Stimulated activated CD4-positive, alpha-beta T cell treated with anti-CD3 and anti-CD28 coated beads, Interleukin-12 subunit alpha, Interleukin-12 subunit beta, amount 100 ng/mL, for 24 hours (primary cell): ENCODE measurements around the gene AMIGO1.

ENCODE experiments used
- DNase-seq, 2 experiments: peaks; one replicate each; pipeline ENCODE4 v3.0.0-alpha.2; 2020; ENCODE audit warnings: low read depth in 2 of 2

AMIGO1 gene

DNA sequence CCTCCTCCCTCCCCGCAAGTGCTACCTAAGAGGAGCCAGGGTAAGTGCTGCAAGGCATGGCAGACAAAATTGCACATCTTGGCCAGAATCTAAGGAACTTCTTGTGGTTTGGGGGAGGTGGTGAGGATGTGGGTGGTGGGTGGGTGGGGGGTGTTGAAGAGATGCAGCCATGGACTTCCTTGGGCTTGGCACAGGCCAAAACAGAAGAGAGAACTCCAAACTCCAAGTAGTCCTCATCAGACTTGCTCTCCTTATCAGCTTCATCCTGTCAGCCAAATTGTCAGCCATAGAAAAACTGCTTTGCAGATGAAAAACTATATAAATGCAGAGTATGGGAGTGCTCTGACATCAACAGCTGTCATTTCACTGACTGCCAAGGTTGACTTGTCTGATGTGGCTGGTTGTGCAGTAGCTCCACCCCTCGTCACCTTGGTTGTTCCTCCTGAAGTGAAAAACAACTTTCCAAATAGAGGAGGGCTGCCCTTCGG is 7.1 kb downstream of the AMIGO1 start:
- no peak for DNase-seq

DNA sequence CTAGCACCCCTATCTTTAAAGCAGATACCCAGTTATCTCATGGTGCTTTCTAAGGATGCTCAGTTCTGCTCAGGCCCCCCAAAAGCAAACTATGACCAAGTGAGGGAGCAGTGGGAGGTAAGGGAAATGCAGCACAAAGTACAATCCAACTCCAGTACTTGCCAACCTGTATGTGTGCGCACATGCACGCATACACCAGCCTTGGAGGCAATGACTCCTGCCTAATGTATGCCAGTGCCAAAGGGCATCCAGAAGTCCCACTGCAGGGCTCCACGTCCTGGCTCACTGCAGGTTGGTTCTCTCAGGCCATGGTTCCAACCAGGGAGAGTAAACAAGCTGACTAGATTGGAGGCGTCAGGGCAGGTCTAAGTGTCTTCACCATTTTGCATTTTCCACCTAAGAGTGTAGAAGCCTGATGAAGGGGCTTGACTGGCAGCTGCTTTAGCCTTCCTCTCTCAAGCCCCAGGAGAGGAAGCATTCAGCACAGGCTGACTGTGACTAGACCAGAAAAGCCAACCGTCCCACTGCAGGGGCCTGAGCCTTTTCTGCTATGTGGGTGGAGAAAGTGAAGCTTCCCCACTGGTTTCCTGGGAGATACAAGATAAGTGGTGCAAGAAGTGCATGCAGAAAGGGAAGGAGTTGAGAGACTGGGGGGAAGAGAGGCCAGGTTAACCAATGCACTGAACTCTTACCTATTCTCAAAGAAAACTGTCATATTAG is 7.7 kb downstream of the AMIGO1 start:
- DNase-seq, result no peak

DNA sequence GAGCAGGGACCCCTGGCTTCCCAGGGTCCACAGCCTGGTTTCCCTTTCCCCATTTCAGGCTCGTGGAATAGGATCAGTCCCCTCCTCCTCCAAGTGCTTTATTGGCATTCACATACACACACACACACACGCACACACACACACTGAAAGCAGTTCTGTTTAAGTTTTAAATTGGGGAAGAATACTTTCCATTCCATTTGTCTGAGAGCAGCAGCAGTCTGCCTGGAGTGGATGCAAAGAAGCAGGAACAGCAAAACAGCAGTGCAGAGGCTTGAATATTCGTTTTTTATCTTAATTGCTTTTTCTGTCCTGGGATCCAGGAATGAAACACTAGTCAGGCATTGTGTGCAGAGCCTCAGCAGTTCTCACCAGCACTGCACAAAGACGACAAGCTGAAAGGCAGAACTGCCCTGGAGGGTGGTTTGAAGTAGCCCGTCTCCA is 8.6 kb downstream of the AMIGO1 start:
- no peak for DNase-seq

DNA sequence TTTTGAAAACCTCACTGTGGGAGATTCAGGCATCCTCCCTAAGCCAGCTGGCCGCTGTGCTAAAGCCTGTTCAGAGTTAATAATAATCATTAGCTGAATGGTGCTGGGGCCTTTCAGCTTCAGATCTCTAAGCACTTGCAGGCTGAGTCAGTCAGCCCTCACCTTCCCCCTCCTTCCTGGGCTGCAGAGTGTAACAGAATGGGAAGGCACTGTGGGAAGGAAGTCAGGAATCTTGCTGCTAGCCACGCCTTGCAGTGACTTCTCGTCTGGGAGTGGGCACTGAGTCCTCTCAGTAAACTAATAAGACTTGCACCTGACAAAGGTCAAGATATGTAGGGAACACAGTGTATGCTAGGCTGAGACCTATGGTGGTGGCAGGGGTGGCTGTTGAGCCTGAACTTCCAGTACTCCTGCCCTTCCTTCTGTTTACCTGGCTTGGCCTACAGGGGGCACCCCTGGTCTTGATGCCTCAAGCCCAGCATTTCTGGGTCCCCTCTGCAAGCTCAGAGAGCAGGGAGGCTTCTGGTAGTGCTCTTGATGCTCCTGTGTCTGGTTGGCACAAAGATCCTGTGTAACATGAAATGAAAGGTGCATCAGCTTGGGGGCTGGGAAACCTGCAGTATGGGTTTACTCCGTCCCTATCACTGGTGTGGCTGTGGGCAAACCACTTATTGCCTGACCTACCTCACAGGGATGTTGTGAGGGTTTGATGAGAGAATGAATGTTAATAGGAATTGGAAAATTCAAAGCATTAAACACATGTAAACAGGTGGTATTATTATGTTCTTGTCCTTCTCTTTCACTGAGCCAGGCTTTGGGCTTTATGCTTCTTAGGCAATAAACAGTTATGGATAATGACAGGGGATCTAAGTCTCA is 9.6 kb downstream of the AMIGO1 start:
- DNase-seq, result peak in 1 of 2 experiments; percentile 59

DNA sequence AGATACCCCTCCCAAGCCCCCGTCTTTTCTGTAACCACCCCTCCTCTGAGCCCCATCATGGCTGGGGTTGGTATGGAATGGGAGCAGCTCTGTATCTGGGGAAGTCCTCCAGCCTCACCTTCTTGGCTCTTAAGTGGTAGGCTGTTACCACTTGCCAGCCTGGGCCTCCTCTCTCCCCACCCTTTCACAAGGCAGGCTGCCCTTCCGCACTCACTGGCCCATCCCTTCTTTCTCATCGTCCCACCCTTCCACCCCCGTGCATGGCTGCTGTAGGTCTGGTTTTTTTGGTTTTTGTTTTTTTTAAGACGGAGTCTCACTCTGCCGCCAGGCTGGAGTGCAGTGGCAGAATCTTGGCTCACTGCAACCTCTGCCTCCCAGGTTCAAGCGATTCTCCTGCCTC is 10.4 kb downstream of the AMIGO1 start:
- DNase-seq, result no peak

DNA sequence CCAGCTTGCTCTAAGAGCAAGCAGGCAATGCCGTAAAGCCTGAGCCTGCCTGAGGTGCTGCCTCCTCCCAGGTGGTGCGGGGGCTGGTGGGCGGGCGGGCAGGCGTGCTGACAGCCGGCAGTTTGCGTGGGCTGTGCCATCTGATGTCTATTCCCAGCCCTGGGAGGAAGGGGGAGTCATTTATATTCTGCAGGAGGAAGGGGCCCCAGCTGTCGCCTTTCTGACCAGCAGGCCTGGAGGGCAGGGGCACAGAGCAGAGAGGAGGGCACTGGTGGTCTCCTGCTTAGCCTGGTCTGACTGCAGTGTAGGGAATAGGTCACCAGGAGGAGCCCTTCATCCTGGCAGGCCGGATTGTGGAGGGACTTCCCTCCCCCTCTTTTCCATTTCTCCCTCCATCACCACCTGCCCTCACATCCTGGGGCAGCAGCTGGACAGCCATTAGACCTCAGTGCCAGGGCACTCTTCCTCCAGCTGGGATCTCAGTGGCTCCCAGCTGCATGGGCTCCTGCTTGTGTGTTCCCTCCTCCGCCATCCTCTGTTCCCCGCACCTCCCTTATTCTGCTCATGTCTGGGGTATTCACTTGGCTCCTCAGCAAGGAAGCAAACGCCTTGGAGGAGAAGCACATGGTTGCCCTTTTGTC is 11.2 kb downstream of the AMIGO1 start:
- no peak for DNase-seq

DNA sequence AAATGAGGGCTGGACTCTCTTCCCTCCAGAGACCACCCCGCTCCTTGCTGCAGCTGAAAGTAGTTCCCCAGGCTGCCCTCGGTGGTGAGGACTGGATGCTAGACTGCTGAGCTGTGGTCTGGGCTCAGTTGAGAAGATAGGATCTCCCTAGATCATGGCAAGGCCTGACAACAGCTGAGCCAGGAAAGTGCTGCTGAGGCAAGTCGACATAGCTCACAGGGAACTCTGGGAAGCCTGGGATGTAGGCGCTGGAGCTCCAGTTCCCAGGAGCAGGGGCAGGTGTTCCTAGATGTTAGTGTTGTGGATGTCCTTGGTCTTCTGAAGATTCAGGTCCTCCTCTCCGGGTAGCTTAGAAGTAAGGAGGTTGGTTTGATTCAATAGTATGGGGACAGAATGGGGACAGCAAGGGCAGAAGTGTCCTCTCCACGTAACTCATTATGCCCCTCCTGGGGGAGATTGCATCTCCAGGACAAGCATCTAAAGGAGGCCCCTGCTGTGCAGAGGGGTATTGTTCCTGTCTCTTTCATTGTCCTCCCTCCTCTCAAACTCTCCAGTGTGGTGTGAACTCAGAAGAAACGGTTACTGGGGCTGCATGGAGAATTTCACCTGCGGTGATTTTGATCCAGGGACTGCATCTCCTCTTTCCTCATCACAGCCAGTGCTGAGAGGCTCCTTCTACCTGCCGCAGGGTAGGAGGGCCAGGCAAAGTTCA is 11.9 kb downstream of the AMIGO1 start:
- DNase-seq, result no peak

DNA sequence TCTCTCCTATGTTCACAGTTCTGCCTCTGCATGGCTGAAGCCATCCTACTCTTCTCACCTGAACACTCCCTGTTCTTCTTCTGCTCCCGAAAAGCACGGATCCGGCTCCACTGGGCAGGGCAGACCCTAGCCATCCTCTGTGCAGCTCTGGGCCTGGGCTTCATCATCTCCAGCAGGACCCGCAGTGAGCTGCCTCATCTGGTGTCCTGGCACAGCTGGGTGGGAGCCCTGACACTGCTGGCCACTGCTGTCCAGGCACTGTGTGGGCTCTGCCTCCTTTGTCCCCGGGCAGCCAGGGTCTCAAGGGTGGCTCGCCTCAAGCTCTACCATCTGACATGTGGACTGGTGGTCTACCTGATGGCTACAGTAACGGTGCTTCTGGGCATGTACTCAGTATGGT is 13.8 kb downstream of the AMIGO1 start:
- no peak for DNase-seq

DNA sequence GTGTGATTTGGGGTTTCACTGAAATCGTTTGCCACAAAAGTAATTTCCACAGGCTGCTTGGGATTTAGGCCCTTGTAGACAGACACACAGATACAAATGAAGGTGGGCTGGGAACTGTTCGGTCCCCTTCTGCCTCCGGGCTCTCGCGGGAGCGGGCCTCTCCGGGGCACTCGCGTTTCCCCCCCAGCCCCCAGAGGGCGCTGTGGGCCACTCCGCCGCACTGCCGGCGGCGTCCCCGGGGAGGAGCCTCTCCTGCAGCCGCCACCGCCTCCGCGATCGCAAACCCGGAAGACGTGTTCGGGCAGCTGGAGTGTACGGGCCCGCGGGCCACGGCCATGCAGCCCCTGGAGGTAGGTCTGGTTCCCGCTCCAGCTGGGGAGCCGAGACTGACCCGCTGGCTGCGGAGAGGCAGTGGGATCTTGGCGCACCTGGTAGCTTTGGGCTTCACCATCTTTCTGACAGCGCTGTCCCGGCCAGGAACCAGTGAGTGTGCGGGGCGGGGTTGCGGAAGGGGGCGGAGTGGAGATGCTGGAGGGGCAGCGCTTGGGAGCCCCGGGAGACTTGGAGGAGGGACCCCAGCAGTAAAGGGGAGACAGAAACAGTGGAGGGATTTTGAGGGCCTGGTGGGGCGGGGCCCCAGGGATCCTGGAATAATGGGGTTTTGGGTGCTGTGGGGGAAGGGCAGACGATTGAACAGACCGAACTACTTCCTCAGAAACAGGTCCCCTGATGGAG is 15.6 kb downstream of the AMIGO1 start, which contains the start of gene CYB561D1:
CYB561D1 (plus strand) TSS at position 290 of the 735 bp plus-strand sequence; CDS start at position 336, 46 bp downstream.
- peak; percentile 81 to 86 for DNase-seq

DNA sequence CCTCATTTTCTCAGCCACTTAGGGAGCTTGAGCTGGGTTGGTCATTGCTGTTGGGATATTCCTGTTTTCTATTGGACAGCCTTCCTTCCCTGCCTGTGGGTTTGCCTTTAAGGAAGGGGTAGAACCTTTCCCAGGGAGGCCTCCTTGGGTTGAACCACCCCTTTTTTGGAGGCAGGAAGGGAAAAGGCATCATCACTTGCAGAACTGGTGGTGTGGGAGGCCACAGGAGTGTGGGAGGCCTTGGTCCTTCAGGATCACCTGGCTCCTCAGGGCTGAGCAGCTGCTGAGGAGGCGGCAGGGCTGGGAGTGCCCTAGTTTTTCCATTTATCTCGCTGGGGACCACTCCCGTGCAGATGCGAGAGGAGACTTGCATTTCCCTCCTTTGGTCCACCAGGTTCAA is 16.3 kb downstream of the AMIGO1 start:
- no peak for DNase-seq

DNA sequence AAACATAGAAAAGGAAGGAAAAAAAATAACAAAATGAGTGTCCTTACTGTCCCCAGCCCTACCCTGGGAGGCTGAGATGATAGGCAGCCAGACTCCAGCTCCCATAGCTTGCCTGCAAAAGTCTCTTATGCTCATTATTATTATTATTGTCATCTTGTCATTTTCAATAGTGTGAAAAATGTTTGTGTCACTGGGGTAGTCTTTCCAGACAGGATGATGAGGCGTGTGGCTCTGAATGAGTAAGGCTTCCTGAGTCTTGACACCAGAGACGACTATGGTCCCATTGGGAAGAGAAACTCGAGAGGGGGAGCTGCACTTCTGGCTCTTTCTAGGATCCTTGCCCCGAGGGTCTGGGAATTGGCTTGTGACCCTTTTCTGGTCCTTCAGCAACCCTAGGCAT is 16.7 kb downstream of the AMIGO1 start:
- no peak for DNase-seq

DNA sequence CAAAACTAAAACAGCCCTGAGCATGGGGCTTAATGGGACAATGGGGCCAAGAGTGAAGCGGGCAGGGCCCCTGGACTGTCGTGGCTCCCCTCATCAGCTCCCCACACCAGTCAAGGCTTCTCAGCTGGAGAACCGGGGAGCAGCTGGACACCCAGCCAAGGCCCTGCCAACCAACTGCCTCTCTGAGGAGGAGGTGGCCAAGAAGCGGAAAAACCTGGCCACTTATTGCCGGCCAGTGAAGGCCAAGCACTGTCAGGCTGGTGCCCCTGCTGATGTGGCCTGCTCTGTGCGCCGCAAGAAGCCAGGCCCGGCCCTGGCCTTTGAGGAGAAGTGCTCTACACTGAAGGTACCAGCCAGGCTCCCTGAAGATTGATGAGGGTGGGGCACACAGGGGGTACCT is 18.2 kb downstream of the AMIGO1 start:
- no peak for DNase-seq

DNA sequence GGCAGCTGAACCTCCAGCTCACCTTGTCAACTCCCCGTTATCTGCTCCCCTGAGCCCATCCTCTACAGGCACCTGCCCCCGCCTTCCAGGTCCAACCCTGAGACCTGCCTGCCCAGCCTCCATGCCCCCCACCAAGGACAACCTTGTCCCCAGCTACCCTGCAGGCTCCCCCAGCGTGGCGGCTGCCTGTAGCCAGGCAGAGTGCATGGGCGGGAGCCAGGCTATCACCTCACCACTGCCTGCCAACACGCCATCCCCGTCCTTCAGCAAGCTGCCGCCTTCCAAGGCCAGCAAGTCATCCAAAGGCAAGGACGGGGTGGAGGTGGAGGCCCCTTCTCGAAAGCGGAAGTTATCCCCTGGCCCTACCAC is 18.6 kb downstream of the AMIGO1 start:
- DNase-seq, result no peak

DNA sequence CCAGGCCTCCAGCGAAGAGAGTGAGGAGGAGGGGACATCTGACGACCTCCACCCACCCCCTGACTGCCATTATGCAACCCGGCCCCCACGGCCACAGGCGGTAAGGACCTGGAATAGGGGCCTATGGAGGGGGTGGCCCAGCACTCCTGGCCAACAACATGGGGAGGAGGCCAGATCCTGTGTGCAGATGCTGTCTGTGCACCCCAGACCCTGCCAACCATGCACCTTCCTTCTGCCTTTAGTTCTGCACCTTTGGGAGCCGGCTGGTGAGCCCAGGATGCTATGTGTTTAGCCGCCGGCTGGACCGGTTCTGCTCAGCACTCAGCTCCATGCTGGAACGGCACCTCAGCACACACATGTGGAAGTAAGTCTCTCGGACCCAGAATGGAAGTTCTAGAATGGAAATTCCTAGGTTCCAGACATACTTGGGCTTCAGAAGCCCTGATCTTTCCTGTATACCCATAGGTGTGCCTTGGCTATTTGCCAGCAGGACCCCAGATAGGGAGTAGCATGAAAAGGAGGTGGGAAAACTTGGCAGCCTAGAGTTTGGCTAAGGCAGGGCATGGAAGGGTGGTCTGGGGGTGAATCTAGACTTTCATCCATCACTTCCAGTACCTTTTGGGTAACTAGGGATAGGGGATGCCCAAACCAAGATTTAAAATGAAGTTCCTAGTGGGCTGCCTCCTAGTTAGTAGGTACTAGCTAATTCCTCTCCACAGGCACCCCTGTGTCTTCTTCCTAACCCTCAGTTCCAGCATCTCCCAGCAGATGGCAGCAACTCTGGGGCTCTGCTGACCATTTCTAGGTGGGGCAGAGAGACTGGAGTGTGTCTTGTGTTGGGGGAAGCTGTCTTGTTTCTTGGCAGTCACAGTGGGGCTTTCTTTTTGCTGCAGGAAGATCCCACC is 19.2 kb downstream of the AMIGO1 start:
- peak in 1 of 2 experiments; percentile 67 for DNase-seq

DNA sequence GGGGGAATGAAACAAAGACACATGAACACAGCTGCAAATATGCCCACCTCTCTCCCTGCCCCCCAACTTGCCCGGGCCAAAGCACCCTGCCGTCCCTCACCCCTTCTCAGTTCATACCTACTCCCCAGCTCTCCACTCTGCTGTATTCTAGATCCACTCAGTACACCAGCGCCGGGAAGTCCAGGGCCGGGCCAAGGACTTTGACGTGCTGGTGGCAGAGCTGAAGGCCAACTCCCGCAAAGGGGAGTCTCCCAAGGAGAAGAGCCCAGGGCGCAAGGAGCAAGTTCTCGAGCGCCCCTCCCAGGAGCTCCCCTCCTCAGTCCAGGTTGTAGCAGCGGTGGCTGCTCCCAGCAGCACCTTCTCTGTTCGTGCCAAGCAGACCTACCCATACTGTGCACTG is 20.8 kb downstream of the AMIGO1 start:
- no peak for DNase-seq

DNA sequence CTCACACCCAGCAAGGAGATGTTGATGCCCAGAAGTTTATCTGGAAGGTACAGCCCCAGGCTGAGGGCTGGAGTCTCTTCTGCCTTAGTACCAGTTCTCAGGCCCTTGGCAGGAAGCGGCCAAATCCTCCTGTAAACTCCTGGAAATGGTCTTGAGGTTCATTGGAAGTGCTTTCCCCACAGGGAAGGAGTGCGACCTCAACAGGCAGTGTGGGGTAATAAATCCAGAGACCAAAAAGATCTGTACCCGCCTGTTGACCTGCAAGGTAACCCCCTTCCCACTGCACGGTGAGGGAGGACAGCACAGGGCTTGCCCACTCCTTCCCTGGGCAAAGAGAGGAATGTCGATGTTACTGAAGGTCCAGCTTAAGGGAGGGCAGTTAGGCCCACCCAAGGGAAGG is 21.3 kb downstream of the AMIGO1 start:
- DNase-seq, result no peak

DNA sequence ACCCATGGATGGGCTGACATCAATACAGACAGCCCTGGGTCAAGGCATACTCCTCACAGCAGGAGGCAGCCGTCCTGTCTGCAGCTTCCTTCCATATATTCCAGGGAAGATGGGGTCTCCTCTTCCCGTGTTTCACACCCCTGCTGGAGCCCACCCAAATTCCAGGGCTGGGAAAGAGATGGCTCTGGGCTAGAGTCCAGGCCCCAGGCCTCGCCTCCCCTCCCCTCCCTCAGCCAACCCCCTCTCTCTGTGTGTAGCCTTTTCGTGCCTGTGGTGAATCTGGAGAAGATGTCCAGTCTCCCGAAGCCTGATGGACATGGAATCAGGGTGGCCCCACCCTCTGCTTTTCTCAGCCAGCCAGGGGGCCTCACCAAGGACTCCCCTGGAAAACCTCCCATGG is 22.3 kb downstream of the AMIGO1 start:
- no peak for DNase-seq

DNA sequence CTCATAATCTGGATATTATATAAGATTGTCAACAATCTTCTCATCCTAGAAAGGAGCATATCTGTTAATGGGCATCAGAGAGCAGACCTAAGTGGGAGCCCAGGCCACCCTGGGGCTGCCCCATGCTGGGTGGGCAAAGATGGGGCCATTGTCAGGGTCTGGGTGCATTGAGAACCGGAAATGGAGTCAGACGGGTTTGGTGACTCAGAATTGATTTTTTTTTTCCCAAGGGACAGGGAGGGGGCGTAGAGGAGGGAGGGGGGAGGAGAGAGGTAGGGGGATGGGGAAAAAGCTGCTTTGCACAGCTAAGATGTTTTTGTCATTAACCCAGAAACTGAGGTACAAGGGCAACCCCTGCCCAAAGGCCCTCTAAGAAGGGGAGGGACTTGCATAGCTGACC is 24.5 kb downstream of the AMIGO1 start:
- DNase-seq, result no peak

DNA sequence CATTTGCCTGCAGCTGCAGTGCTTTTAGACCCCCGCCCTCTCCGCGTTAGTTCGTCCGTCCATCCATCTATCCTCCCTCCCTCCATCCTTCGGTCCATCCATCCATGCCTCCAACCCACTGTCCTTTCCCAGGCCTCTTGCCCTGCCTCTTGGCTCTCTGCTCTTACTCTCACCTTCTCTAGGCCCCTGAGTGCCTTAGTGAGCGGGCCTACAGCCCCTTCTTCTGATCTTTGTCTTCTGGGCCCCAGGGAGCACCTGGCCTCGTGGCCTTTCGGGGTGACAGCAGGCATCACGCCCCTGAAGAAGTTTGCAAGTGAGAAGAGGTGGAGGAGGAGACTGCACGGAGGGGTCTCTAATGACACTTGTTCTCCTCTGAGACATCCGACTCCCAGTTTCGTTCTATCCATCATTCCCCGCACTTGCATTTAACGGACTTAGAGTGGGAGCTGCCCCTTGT is 25.0 kb downstream of the AMIGO1 start:
- peak in 1 of 2 experiments; percentile 14 for DNase-seq
